Activated T-helper 1 cell treated with Interleukin-2 at 50 U/mL for 16 hours (primary cell): ENCODE results near the gene CLP1.
A peak's percentile ranks its signal among the peaks of the same experiment; 100 is the strongest.

Experiments used
- DNase-seq: peaks from one replicate; pipeline ENCODE4 v3.0.0-alpha.2; 2020; ENCODE audit warnings: low read depth

The CLP1 gene

GRCh38 chr11:57657194-57658022 is at the start of gene CLP1:
CLP1 (plus strand) TSS chr11:57657762; CDS start chr11:57659477, 1,715 bp downstream.
- DNase-seq: peak; percentile 97

DNA sequence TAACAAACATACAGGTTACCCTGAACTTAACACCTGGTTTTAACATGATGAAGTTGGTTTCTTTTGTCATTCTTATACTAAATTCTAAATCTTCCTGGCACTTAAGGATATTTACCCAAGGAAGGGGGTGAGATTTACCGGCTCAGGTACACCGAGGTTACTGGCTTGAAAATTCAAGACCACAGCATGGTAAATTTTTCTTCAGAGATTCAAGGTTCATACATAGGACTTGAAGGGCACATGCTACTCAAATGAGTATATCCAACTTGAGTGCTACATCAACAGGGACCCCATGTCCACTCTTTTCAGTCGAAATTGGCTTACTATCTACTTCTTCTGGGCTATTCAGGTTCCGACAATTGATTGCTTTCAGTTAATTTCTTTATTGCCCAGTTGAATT is 47.4 kb upstream of the CLP1 start:
- no peak for DNase-seq

DNA sequence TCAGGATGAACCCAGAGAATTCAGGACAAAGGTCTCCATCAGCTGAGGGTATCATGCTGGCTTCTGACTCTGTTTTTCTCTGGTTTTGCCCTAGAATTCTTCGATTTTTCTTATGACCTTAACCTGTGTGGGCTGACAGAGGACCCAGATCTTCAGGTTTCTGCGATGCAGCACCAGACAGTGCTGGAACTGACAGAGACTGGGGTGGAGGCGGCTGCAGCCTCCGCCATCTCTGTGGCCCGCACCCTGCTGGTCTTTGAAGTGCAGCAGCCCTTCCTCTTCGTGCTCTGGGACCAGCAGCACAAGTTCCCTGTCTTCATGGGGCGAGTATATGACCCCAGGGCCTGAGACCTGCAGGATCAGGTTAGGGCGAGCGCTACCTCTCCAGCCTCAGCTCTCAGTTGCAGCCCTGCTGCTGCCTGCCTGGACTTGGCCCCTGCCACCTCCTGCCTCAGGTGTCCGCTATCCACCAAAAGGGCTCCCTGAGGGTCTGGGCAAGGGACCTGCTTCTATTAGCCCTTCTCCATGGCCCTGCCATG is 43.3 kb upstream of the CLP1 start:
- DNase-seq: no peak

- DNase-seq: no peak
Measured at GRCh38 chr11:57615308-57615707, 42.3 kb upstream of the CLP1 start.

GRCh38 chr11:57616595-57616994 is 41.0 kb upstream of the CLP1 start:
- DNase-seq: no peak

- no peak for DNase-seq
Measured at GRCh38 chr11:57618438-57618837, 39.1 kb upstream of the CLP1 start.

- no peak for DNase-seq
Measured at GRCh38 chr11:57619331-57619730, 38.2 kb upstream of the CLP1 start.

- no peak for DNase-seq
Measured at GRCh38 chr11:57620467-57620866, 37.1 kb upstream of the CLP1 start.

- DNase-seq: no peak
Measured at GRCh38 chr11:57622263-57622662, 35.3 kb upstream of the CLP1 start.

- DNase-seq: no peak
Measured at GRCh38 chr11:57624864-57625263, 32.7 kb upstream of the CLP1 start.

DNA sequence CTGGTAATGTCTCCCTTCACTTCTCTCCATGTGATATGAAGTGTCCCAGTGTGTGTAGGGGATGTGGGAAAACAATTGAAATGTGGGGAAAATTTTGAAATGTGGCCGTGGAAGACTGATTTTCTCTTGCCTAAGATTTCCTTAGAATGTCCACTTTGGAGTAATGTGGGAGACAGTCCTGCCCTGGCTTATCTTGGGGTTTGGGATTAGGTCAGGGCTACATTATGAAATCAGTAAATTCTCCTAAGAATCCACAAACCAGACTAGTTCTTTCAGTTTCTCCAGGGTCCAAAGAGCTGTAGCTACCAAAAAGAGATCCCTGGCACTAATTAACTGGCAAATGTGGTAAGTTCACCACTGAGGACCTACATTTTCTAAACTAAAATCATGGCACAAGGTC is 30.7 kb upstream of the CLP1 start:
- DNase-seq: no peak

DNA sequence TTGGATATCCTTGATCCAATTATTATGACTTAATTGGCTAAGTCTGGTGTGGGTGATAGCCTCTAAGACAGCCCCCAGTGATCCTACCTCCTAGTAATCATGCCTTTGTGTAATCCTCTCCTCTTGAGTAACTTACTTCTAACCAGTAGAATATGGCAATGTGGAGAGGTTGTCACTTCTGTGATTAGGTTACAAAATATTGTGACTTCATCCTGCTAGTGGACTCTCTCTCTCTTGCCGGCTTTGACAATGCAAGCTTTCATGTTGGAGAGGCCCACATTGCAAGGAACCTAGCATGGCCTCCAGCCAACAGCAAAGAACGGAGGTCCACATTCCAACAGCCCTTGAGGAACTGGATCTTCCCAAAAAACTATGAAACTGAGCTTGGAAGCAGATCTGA is 27.4 kb upstream of the CLP1 start:
- no peak for DNase-seq

DNA sequence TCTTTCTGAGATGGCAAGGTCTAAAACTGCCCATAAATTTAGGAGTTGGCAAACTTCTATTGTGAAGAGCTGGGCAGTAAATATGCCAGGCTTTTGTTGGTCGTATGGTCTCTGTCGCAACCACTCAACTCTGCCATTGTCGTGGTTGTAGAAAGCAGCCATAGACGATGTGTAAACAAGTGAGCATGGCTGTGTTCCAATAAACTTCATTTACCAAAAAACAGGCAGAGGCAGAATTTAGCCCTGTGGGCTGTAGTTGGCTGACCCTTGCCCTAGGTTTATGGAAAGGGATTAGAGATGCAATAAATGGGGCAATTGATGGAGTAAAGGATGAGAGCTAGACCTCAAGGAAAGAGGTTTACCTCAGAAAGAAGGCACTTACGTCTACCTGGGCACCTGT is 25.4 kb upstream of the CLP1 start:
- no peak for DNase-seq

GRCh38 chr11:57633394-57634070 is 24.0 kb upstream of the CLP1 start:
- no peak for DNase-seq

- no peak for DNase-seq
Measured at GRCh38 chr11:57634311-57634710, 23.3 kb upstream of the CLP1 start.

DNA sequence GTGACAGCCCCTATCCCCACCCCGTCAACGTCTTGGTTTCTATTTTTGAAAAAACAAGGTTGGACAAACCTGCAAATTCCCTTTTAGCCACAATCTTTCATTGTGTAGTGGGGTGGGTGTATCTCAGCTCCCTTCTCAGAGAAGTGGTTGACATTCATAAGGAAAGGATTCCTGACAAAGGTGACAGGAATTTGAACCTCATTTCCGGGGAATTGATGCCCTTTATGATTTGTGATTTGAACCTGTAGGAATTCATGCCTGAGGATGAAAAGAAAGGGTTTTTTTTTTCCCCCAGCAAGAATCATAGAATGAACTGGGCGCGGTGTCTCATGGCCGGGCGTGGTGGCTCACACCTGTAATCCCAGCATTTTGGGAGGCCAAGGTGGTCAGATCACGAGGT is 22.3 kb upstream of the CLP1 start:
- no peak for DNase-seq

DNA sequence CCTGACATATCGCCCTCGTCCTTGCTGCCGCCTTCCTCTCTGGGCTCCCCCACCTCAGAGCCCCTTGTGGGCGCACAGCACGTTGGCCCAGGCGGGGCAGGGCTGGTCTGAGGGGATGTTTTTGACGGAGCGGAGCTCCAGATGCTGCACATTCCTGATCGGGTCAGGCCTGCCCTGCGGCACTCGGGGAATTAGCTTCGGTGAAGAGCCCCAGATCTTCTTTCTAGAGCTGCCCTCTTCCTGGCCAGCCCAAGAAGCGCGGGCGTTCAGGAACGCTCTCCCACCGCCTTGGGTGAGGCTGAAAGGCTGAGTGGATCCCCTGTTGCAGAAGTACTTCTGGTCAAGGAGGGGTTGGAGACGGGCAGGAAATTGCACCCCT is 19.9 kb upstream of the CLP1 start:
- no peak for DNase-seq

DNA sequence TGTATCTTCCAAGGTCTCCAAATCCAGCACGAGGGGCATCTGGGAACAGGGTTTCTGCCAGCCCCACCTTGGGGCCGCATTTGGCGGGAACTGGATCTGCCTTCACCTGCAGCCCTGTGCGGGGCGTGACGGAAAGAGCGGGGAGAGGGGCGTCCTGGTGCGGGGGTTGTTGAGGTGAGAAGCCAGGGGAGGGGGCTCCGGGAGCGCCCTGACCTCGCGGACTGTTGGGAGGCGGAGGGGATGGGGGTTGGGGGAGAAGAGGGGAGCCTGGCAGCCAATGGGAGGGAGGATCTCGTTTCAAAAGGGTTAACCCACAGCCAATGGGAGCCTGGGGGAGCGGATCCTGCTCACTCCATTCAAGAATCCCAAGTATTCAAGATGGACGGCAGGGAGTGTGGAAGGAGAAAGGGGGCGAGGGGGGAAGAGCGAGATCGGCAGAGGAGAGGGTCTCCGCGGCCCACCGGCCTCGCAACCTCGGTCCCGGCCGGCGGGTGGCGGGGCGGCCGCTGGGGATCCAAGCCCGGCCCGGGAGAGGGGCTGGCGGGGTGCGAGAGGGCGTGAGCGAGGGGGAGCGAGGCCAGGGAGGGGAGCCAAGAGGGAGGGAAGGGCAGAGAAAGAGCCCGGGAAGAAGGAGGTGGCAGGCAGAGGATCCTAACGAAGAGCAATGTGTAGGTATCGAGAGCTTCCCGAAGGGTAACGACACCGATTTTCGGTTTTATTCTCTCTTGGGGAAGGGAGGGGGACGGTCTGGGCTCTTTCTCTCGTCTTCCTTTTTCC is 19.4 kb upstream of the CLP1 start:
- DNase-seq: no peak

- no peak for DNase-seq
Measured at GRCh38 chr11:57638811-57639320, 18.7 kb upstream of the CLP1 start.

GRCh38 chr11:57639321-57640067 is 18.1 kb upstream of the CLP1 start:
- DNase-seq: no peak

GRCh38 chr11:57640068-57640800 is 17.3 kb upstream of the CLP1 start:
- no peak for DNase-seq
